SHP77 (cell line): ENCODE data around the gene FRMD4A.

Experiments
- DNase-seq, 2 experiments: peaks; one replicate each; lab custom pipeline; 2025; lab: John Stamatoyannopoulos, UW

The FRMD4A gene

GRCh38 chr10:13743101-13743693 lies 587.5 kb downstream of the FRMD4A start:
- DNase-seq = no peak

GRCh38 chr10:13741438-13741837 lies 589.3 kb downstream of the FRMD4A start:
- DNase-seq = no peak

GRCh38 chr10:13740461-13740860 lies 590.3 kb downstream of the FRMD4A start:
- no peak for DNase-seq

GRCh38 chr10:13739183-13739582 lies 591.5 kb downstream of the FRMD4A start:
- DNase-seq = peak; percentile 41 to 57

DNA sequence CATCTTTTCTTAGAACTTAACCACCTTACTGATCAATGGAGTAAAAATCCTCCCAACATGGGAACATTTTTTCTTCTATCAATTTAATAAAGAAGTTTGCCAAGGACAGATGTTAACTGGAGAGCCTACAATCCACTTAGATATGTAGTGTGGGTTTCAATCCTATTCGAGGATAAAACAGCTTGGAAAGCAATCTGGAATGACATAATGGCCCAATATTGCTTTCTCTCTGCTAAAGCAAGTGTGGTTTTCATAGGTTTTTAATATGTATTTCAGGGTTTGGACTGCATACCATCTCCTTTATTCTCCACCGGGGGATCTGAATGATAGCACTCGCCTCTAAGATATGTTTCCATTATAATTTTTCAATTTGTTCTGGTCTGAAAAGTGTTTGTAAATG lies 594.2 kb downstream of the FRMD4A start:
- DNase-seq = no peak

DNA sequence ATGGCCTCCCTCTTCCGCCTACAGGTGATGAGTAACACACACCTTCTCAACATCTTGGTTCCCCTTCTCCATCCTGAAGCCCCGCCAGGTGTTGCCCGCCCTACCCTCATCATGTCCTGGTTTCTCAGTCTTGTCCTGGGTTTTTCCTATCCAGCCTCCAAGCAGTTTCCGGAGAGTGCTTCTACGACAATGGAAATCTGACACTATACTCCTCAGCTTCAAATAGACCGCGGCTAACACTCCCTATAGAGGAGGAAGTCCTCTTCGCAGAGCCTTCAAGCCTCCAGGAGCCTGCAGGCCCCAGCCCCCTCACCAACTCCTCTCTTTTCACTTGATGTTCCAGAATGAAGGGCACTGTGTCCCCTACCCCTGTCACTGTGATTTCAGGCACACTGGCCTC lies 596.6 kb downstream of the FRMD4A start:
- DNase-seq = no peak

GRCh38 chr10:13733071-13733470 lies 597.7 kb downstream of the FRMD4A start:
- no peak for DNase-seq

GRCh38 chr10:13732465-13732881 lies 598.3 kb downstream of the FRMD4A start:
- DNase-seq = peak; percentile 1 to 32

- DNase-seq = no peak
Measured at GRCh38 chr10:13731799-13732198, 598.9 kb downstream of the FRMD4A start.

DNA sequence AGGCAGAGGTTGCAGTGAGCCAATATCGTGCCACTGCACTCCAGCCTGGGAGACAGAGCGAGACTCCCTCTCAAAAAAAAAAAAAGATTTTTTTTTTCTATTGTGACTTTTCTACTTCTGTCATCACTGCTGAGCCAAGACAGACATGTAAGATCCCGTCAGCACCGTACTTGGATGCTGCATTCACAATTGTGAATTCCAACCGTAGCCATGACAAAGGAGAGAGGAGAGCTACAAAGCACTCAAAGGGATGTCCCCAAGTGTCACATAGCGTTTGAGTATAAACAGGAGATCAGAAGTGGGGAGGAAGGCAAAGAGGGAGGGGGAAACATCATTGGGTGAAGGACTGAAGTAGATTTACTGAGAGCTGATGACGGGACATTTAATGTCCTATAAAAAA lies 599.8 kb downstream of the FRMD4A start:
- DNase-seq = no peak

- no peak for DNase-seq
Measured at GRCh38 chr10:13730306-13730652, 600.4 kb downstream of the FRMD4A start.

GRCh38 chr10:13729586-13730305 lies 601.0 kb downstream of the FRMD4A start:
- DNase-seq = no peak

DNA sequence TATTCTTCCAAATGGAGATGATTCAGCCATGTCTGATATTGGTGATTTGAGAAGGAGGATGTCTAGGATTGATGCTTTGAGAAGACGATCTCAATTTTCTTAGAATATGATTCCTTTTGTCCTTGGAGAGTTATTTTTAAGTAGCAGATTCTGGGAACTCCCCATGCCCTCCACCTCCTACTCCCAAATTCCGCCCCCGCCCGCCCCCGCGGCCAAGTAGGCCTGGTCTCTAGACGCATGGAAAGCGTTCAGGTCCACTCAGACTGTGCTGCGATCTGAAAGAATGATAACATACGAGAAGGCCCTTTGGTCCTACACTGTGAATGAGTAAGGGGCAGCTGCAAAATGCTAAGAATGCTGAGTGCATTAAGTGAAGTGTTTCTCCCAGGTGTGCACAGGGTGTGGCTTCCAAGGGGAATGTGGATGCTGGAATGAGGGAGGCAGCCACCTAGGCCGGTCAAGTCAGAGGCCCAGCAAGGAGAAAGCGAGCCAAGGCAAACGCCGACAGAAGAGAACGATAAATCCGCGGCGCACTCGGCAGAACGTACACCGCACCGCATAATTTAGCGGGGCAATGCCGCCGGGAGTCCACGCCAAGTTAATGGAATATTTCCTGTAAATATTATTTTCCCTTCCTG lies 601.7 kb downstream of the FRMD4A start:
- DNase-seq = no peak

DNA sequence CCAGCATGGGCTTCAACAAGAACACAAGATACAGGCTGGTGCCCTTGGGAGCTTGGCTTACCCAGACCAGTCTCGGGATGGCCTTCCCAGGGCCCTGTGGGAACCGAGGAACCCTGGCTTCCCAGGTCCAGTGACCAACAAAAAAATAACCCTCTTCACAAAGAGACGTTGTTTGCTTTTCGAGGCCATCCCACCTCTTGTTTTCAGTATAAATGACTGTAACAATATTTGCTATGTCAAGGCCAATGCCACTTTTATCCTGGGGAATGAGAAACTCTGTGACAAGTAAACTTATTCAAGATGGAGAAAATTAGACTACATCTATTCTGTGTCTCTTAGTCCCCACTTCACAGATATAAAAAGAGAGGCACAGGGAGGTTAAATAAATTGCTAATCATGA lies 605.1 kb downstream of the FRMD4A start:
- no peak for DNase-seq

GRCh38 chr10:13724484-13724883 lies 606.2 kb downstream of the FRMD4A start:
- no peak for DNase-seq

DNA sequence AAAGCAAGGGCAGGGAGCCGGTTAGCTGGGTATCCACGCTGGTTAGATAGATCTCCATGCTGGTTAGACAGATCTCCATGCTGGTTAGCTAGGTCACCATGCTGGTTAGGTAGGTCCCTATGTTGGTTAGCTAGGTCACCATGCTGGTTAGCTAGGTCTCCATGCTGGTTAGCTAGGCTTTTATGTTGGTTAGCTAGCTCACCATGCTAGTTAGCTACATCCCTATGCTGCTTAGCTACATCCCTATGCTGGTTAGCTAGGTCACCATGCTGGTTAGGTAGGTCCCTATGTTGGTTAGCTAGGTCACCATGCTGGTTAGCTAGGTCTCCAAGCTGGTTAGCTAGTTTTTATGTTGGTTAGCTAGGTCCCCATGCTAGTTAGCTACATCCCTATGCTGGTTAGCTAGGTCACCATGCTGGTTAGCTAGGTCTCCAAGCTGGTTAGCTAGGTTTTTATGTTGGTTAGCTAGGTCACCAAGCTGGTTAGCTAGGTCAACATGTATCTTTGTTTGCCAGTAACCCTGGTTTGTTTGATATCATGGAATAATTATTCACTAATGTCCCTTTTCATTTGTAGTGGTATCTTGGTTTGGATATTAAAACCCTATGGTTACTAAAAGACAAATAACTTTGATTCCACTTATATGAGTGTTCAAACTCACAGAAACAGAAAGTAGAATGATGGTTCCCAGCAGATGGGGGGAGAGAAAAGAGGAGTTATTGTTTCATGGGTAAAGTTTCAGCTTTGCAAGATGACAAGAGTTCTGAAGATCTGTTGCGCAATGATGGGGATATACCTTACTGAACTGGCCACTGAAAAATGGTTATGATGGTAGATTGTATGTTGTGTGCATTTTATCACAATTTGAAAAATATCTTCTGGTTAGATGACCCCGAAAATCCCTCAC lies 607.7 kb downstream of the FRMD4A start:
- DNase-seq = no peak

- DNase-seq = no peak
Measured at GRCh38 chr10:13721486-13721885, 609.2 kb downstream of the FRMD4A start.

- no peak for DNase-seq
Measured at GRCh38 chr10:13720699-13721098, 610.0 kb downstream of the FRMD4A start.

- DNase-seq = no peak
Measured at GRCh38 chr10:13719425-13719824, 611.3 kb downstream of the FRMD4A start.

DNA sequence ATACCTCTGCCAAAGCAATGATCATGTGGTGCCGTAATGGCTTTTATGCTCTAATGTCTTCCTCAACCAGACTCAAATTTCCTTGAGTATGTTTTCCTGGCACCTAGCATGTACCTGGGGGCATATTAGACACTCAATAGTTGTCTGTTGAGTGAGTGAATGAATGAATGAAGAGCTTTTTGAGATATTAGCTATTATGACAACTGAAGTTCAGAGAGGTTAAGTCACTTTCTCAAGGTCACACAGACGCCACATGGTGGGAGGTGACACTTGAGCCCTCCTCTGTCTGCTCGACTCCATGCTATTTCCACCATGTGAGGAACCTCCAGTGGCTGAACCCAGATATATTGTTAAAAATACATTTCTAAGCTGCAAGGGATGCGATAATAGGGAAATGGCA lies 611.9 kb downstream of the FRMD4A start:
- DNase-seq = no peak

DNA sequence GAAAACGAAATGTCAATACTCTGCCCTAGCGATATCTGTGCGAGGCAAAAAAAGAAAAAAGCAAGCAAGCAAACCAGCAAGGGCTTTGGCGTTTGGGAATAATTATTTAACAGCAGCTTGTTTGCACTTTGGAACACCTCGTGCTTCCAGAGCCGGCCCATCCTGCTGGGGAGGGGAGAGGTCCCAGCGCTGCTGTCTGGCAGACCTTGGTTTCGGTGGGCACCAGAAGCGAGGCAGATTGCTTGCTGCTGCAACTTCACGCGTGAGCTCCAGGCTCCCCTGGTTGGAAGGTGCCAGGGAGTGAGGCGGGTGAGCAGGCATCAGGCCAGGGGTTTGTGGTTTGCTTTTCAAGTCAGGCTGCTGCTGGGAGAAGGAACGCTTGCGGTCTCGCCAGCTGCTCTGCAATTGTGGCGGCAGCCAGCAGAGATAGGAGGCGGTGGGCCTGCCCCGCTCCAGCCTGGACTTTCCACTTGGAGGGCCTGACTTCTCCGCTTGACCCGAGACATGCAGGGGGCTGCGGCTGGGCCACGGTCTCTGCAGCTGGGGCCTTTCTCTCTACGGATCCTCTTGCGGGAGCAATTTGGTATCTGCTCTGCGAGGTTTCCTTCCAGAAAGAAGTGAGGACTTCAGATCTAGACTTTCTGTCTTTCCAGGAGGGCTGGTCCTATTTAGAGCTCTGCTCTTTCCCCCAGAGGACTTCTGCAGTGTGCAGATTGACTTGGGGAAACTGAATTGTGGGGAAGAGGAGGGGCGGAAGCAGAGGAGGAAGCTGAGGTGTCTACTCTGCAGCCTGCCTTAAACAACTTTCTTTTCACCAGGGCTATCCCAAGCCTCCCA lies 612.6 kb downstream of the FRMD4A start:
- DNase-seq = peak in 1 of 2 experiments; percentile 7

DNA sequence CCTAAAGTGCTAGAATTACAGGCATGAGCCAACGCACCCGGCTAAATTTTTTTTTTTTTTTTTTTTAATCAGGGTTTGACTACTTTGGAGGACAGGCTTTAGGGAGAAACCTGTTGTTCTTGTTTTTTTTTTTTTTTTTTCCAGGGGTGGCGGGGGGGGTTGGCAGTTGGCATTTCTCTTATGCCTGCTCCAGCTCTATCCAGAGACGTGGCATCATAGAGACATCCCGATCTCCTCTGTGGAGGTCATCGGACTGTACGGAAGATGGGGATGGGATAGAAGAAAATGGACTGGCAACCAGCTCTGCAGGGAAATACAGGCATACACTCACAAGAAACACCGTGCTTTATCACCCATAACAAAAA lies 613.2 kb downstream of the FRMD4A start:
- no peak for DNase-seq
